GM23248 (cell line): ENCODE results near the gene HIC1. TPM values are rescaled to one million over a fixed set of nuclear protein-coding genes. Genes with fewer than 3 reads are reported as not detected.
A peak's percentile ranks its signal among the peaks of the same experiment; 100 is the strongest.

Experiments
- DNase-seq: peaks from one replicate; pipeline ENCODE4 v3.0.0-alpha.2; 2015
- H2AFZ ChIP-seq: fragments of 200-600 bp; sonication (generic); 2 replicates; pipeline ENCODE4 v1.6.1; 2016; ENCODE audit warnings: antibody characterized with exemption
- H3F3A ChIP-seq: fragments of 200-600 bp; sonication (generic); 2 replicates; pipeline ENCODE4 v1.6.1; 2016; ENCODE audit warnings: mild to moderate bottlenecking, antibody characterized with exemption, mixed run types; ENCODE audit not compliant: insufficient read depth
- H3K27ac ChIP-seq: fragments of 200-600 bp; sonication (generic); 2 replicates; pipeline ENCODE4 v1.5.1; 2016; ENCODE audit warnings: mild to moderate bottlenecking
- H3K27me3 ChIP-seq: fragments of 200-600 bp; sonication (generic); replicated peaks from 2 replicates; pipeline ENCODE4 v1.6.1; 2016; ENCODE audit warnings: mild to moderate bottlenecking; ENCODE audit not compliant: insufficient read depth
- H3K36me3 ChIP-seq: fragments of 200-600 bp; sonication (generic); 2 replicates; pipeline ENCODE4 v1.6.1; 2016; ENCODE audit warnings: low read depth, mild to moderate bottlenecking
- H3K4me1 ChIP-seq: fragments of 200-600 bp; sonication (generic); 2 replicates; pipeline ENCODE4 v1.6.1; 2016; ENCODE audit warnings: mild to moderate bottlenecking; ENCODE audit not compliant: insufficient read depth
- H3K4me2 ChIP-seq: fragments of 200-600 bp; sonication (generic); one replicate; pipeline ENCODE4 v1.6.1; 2016; ENCODE audit warnings: mild to moderate bottlenecking; ENCODE audit not compliant: unreplicated experiment
- H3K4me3 ChIP-seq: fragments of 200-600 bp; sonication (generic); 2 replicates; pipeline ENCODE4 v1.5.1; 2016; ENCODE audit warnings: mild to moderate bottlenecking
- H3K79me2 ChIP-seq: fragments of 200-600 bp; sonication (generic); 2 replicates; pipeline ENCODE4 v1.6.1; 2016; ENCODE audit warnings: mild to moderate bottlenecking; ENCODE audit not compliant: insufficient read depth
- H3K9ac ChIP-seq: fragments of 200-600 bp; sonication (generic); 2 replicates; pipeline ENCODE4 v1.6.1; 2016; ENCODE audit warnings: mild to moderate bottlenecking
- H3K9me2 ChIP-seq: fragments of 200-600 bp; sonication (generic); 2 replicates; pipeline ENCODE4 v1.6.1; 2016; ENCODE audit warnings: mixed run types, mild to moderate bottlenecking, moderate library complexity; ENCODE audit not compliant: insufficient read depth
- H3K9me3 ChIP-seq: fragments of 200-600 bp; sonication (generic); one replicate; pipeline ENCODE4 v1.6.1; 2017; ENCODE audit warnings: low read depth
- H4K20me1 ChIP-seq: fragments of 200-600 bp; sonication (generic); 2 replicates; pipeline ENCODE4 v1.6.0; 2016; ENCODE audit not compliant: insufficient read depth
- EZH2 ChIP-seq: fragments of 200-600 bp; sonication (generic); IDR thresholded peaks from 2 replicates; pipeline ENCODE4 v1.6.1; 2018; ENCODE audit warnings: antibody characterized with exemption, mild to moderate bottlenecking; ENCODE audit not compliant: insufficient read depth, poor library complexity, severe bottlenecking
- EZH2phosphoT487 ChIP-seq: fragments of 200-600 bp; sonication (generic); IDR thresholded peaks from 2 replicates; pipeline ENCODE4 v1.6.1; 2018; ENCODE audit warnings: antibody characterized with exemption, moderate library complexity, mild to moderate bottlenecking, low read depth; ENCODE audit not compliant: insufficient read depth
- WGBS, 2 experiments: methylation state at CpG; one replicate each; pipeline ENCODE4 v1.1.6; 2015 to 2017; ENCODE audit warnings: low lambda C conversion rate in 2 of 2, low coverage in 1 of 2; ENCODE audit errors: missing lambda C conversion rate in 2 of 2; 5-methylcytosine and 5-hydroxymethylcytosine counted together
- in situ Hi-C: fragments of 300-500 bp; cut with MboI; formaldehyde crosslinking; loops from 2 replicates; pipeline ENCODE4 v1.15.0; 2020
- polyA plus RNA-seq: library from polyadenylated mRNA; unstranded; fragments of >200 nt; fragmentation: Nextera tagmentation; extraction: Ambion mirVana; gene quantifications from 2 replicates; pipeline ENCODE4 v1.2.1, GENCODE V29; 2016
- total RNA-seq: library from RNA; depleted of rRNA; stranded (reverse); fragments of >200 nt; shearing (Covaris generic); gene quantifications from 2 replicates; pipeline ENCODE4 v1.2.3, GENCODE V29; 2014

Gene HIC1
- total and polyA plus RNA-seq, 2 experiments from 2014 or later: 1.6 to 35.0 TPM

GRCh38 chr17:2090804-2091534 lies 36.1 kb downstream of the HIC1 start:
- peak; percentile 97 for DNase-seq
- Histone ChIP-seq H2AFZ (no peak overlapping the region), H3F3A (peaks cover 38% of the 10 kb centered on the region), H3K9ac (peak overlapping the region; percentile 86), H3K79me2 (peaks cover 9% of the 10 kb centered on the region; the same call in 1 of the 2 replicates), H3K4me3 (0 out of 2 replicates have a peak overlapping the region, but pooled peaks have one; percentile 75), H3K36me3 (no peaks in the 10 kb centered on the region), H3K9me2 (no peaks in the 10 kb centered on the region), H3K4me1 (peaks cover 26% of the 10 kb centered on the region), H3K4me2 (peak overlapping the region; percentile 96), H3K27ac (peak overlapping the region; percentile 90), H4K20me1 (no peaks in the 10 kb centered on the region), H3K9me3 (no peaks in the 10 kb centered on the region), H3K27me3 (no peaks in the 10 kb centered on the region)
- in situ Hi-C loops: no loop called here
- TF ChIP-seq EZH2phosphoT487: no peak
- no peak for TF ChIP-seq EZH2
- whole genome bisulfite sequencing, 2 experiments: 0% methylated on average over 2 of the region's 2 CpGs

GRCh38 chr17:2092253-2092652 lies 37.4 kb downstream of the HIC1 start:
- H3K4me2 ChIP-seq: no peak overlapping the region
- no peaks in the 10 kb centered on the region for H3K9me3 ChIP-seq
- H3K4me3 ChIP-seq: no peak overlapping the region
- no peaks in the 10 kb centered on the region for H3K36me3 ChIP-seq
- no peak for TF ChIP-seq EZH2phosphoT487
- no peak for DNase-seq
- H3K79me2 ChIP-seq: peaks cover 17% of the 10 kb centered on the region; the same call in 1 of the 2 replicates
- peaks cover 38% of the 10 kb centered on the region for H3F3A ChIP-seq
- H3K9ac ChIP-seq: no peak overlapping the region
- H4K20me1 ChIP-seq: no peaks in the 10 kb centered on the region
- 93 to 94% methylated on average over 4 of the region's 4 CpGs for WGBS, 2 experiments
- H2AFZ ChIP-seq: no peak overlapping the region
- no peaks in the 10 kb centered on the region for H3K9me2 ChIP-seq
- H3K4me1 ChIP-seq: peaks cover 24% of the 10 kb centered on the region
- in situ Hi-C loops: no loop called here
- peak overlapping the region; percentile 6; the same call in 1 of the 2 replicates for H3K27ac ChIP-seq
- no peaks in the 10 kb centered on the region for H3K27me3 ChIP-seq

GRCh38 chr17:2093349-2093748 lies 38.4 kb downstream of the HIC1 start:
- no peak for TF ChIP-seq EZH2
- no peak for TF ChIP-seq EZH2phosphoT487
- Histone ChIP-seq H3K9ac (no peak overlapping the region), H3K79me2 (peaks cover 17% of the 10 kb centered on the region; the same call in 1 of the 2 replicates), H3F3A (peaks cover 32% of the 10 kb centered on the region), H3K4me1 (peaks cover 22% of the 10 kb centered on the region), H2AFZ (no peak overlapping the region), H4K20me1 (no peaks in the 10 kb centered on the region), H3K4me3 (no peak overlapping the region), H3K9me2 (no peaks in the 10 kb centered on the region), H3K9me3 (no peaks in the 10 kb centered on the region), H3K4me2 (no peak overlapping the region), H3K27me3 (no peaks in the 10 kb centered on the region), H3K36me3 (no peaks in the 10 kb centered on the region), H3K27ac (no peak overlapping the region)
- in situ Hi-C loops: no loop called here
- 88 to 93% methylated on average over 5 of the region's 5 CpGs for WGBS, 2 experiments
- DNase-seq: no peak

GRCh38 chr17:2094891-2095535 lies 40.1 kb downstream of the HIC1 start:
- in situ Hi-C loops: no loop called here
- Histone ChIP-seq H3F3A (peaks cover 22% of the 10 kb centered on the region), H3K4me2 (no peak overlapping the region), H3K9me3 (no peaks in the 10 kb centered on the region), H4K20me1 (no peaks in the 10 kb centered on the region), H3K36me3 (no peaks in the 10 kb centered on the region), H3K4me3 (no peak overlapping the region), H3K27ac (no peak overlapping the region), H3K27me3 (no peaks in the 10 kb centered on the region), H2AFZ (no peak overlapping the region), H3K79me2 (peaks cover 32% of the 10 kb centered on the region), H3K9ac (0 out of 2 replicates have a peak overlapping the region, but pooled peaks have one; percentile 25), H3K4me1 (peaks cover 11% of the 10 kb centered on the region), H3K9me2 (no peaks in the 10 kb centered on the region)
- peak; percentile 77 for DNase-seq
- TF ChIP-seq EZH2phosphoT487 (no peak), EZH2 (no peak)
- 69 to 70% methylated on average over 12 of the region's 12 CpGs for WGBS, 2 experiments
